ENCODE results near the gene BBX. TPM values are rescaled to one million over a fixed set of nuclear protein-coding genes. Genes with fewer than 3 reads are reported as not detected.

Gene BBX
- total and polyA plus RNA-seq, 2 of the 4 experiments (the other 2 are of a cell fraction) = 13.6 to 107 TPM

GRCh38 chr3:107644631-107645030, 121.9 kb downstream of the BBX start:
- H3K4me1 ChIP-seq (ENCODE audit: control insufficient read depth, insufficient read depth, low read length) = no peaks in the 10 kb centered on the region
- ATAC-seq (ENCODE audit: low read depth) (no peak; the same call in 1 of the 2 replicates), DNase-seq (peak; percentile 31)
- H3K27me3 ChIP-seq (ENCODE audit: control insufficient read depth, insufficient read depth, low read length) = no peaks in the 10 kb centered on the region
- H3K79me1 ChIP-seq (ENCODE audit: low read depth in 1 of 2, low read length in 2 of 2) = peaks cover 10 to 18% of the 10 kb centered on the region in 2 experiments; a peak in 3 of 4 replicates
- no peak overlapping the region for H3K27ac ChIP-seq (ENCODE audit: insufficient read depth, low read length)
- H3K14ac ChIP-seq (replicated peaks; ENCODE audit: low read depth, low read length) = no peak overlapping the region
- TF ChIP-seq FOS (IDR thresholded peaks at IDR 0.05; ENCODE audit: low read depth, low read length) = no peak
- TF ChIP-seq RFX5 (IDR thresholded peaks at IDR 0.05; ENCODE audit: low read depth, low read length) = no peak
- no peak for TF ChIP-seq CEBPB (IDR thresholded peaks at IDR 0.05; ENCODE audit: low read depth, low read length)
- TF ChIP-seq RAD21 (IDR thresholded peaks at IDR 0.05; ENCODE audit: low read length) = no peak
- TF ChIP-seq MAFK (IDR thresholded peaks at IDR 0.05; ENCODE audit: low read depth, low read length) = no peak
- no peak for TF ChIP-seq MAZ (IDR thresholded peaks at IDR 0.05; ENCODE audit: borderline replicate concordance, low read depth, low read length)
- no peak overlapping the region for H4K91ac ChIP-seq (ENCODE audit: insufficient read depth, low read depth, low read length)
- H4K8ac ChIP-seq (ENCODE audit: low read depth in 2 of 2, low read length in 2 of 2) = no peak overlapping the region
- H3K18ac ChIP-seq (ENCODE audit: low read depth, low read length) = no peak overlapping the region
- POLR2A ChIA-PET (ENCODE audit: unreplicated experiment) = no interaction called here
- H2AK5ac ChIP-seq (ENCODE audit: low read depth, low read length) = no peak overlapping the region
- H4K20me1 ChIP-seq (ENCODE audit: insufficient read depth, low read length) = 0 out of 2 replicates have a peak, but pooled peaks cover 5% of the 10 kb centered on the region
- no peak overlapping the region for H3K9ac ChIP-seq (ENCODE audit: low read depth, low read length)
- H2BK120ac ChIP-seq (ENCODE audit: low read depth, low read length) = no peak overlapping the region
- no peak overlapping the region for H2BK15ac ChIP-seq (ENCODE audit: low read depth, low read length)
- peaks cover 4% of the 10 kb centered on the region for H3K36me3 ChIP-seq (ENCODE audit: control insufficient read depth, insufficient read depth, low read length)
- no peak overlapping the region for H2BK5ac ChIP-seq (ENCODE audit: low read depth, low read length, poor library complexity, severe bottlenecking)
- no peak overlapping the region for H3K4ac ChIP-seq (ENCODE audit: low read depth, low read length)
- dilution Hi-C loops (cut with HindIII; ENCODE audit: low sequenced_read_pairs, unreplicated experiment) = no loop called here
- H3K23ac ChIP-seq (ENCODE audit: low read depth, low read length) = no peak overlapping the region
- H3K56ac ChIP-seq (ENCODE audit: extremely low read depth, insufficient read depth, low read length) = no peak overlapping the region
- WGBS, 2 experiments (ENCODE audit: extremely low coverage in 2 of 2, insufficient read length in 1 of 2) = no CpG with 5 or more reads among the region's 3 CpGs
- no peak overlapping the region for H3K4me3 ChIP-seq (ENCODE audit: insufficient read depth, low read depth, low read length)
- H2AFZ ChIP-seq (replicated peaks; ENCODE audit: low read length, poor library complexity) = no peak overlapping the region
- H3K4me2 ChIP-seq (ENCODE audit: low read depth, low read length) = no peak overlapping the region
- H3K9me3 ChIP-seq (ENCODE audit: control insufficient read depth, insufficient read depth, low read length) = no peaks in the 10 kb centered on the region
- H3K9me1 ChIP-seq (ENCODE audit: insufficient read depth, low read length) = peaks cover 9% of the 10 kb centered on the region; the same call in 1 of the 2 replicates
- BruUV-seq (replicated peaks) = no TSS peak
- CTCF ChIA-PET = no interaction called here
- no peak overlapping the region for H4K5ac ChIP-seq (ENCODE audit: low read depth, low read length)
- in situ Hi-C loops (cut with MboI; ENCODE audit: low sequenced_read_pairs) = no loop called here
- no peak overlapping the region for H2BK20ac ChIP-seq (ENCODE audit: low read depth, low read length)
- intact Hi-C loops (cut with micrococcal nuclease) = no loop called here
- H2AK9ac ChIP-seq (replicated peaks; ENCODE audit: low read depth, low read length, poor library complexity) = no peak overlapping the region

Measured in IMR-90 (cell line).